HL-60 (cell line): ENCODE data around the gene CARS2.

Experiments
- GABPA ChIP-seq: IDR thresholded peaks from 2 replicates; pipeline ENCODE4 v1.6.1; 2012; ENCODE audit warnings: low read depth
- POLR2AphosphoS5 ChIP-seq: IDR thresholded peaks from 2 replicates; pipeline ENCODE4 v1.6.1; 2012; ENCODE audit warnings: low read depth
- REST ChIP-seq: IDR thresholded peaks from 2 replicates; pipeline ENCODE4 v1.6.1; 2012; ENCODE audit warnings: low read depth; ENCODE audit not compliant: insufficient replicate concordance
- SPI1 ChIP-seq: IDR thresholded peaks from 2 replicates; pipeline ENCODE4 v1.6.1; 2012; ENCODE audit warnings: low read depth, mild to moderate bottlenecking, borderline replicate concordance
- TF ChIP-seq, protein P1 (sequence below): IDR thresholded peaks from one replicate; pipeline ENCODE4 v1.5.1; 2011; ENCODE audit warnings: low read length, control low read depth, inconsistent platforms; ENCODE audit not compliant: insufficient read depth

DNA sequence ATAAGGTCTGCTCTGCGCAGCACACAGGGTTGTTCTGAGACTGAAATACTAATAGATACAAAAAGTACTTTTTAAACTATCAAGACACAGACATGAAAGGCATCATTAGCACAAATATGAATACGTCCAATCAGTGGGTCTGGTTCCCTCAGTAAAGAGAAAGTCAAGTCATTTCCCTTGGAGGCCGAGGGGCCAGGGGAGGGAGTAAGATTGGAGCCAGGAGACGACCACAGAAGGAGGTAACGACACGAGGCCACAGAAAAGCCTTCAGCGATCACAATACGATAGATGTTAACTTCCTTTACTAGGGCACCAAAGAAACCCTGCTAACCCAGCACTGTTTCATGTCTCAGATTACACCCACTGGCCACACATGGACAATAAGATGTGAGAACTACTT, 5.3 kb downstream of the CARS2 start:
- TF ChIP-seq, protein P1, sequence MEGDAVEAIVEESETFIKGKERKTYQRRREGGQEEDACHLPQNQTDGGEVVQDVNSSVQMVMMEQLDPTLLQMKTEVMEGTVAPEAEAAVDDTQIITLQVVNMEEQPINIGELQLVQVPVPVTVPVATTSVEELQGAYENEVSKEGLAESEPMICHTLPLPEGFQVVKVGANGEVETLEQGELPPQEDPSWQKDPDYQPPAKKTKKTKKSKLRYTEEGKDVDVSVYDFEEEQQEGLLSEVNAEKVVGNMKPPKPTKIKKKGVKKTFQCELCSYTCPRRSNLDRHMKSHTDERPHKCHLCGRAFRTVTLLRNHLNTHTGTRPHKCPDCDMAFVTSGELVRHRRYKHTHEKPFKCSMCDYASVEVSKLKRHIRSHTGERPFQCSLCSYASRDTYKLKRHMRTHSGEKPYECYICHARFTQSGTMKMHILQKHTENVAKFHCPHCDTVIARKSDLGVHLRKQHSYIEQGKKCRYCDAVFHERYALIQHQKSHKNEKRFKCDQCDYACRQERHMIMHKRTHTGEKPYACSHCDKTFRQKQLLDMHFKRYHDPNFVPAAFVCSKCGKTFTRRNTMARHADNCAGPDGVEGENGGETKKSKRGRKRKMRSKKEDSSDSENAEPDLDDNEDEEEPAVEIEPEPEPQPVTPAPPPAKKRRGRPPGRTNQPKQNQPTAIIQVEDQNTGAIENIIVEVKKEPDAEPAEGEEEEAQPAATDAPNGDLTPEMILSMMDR, result no peak
- TF ChIP-seq POLR2AphosphoS5 (no peak), REST (no peak), SPI1 (no peak), GABPA (no peak)
